Measurements from ENCODE around the gene GLOD4.
A peak's percentile ranks its signal among the peaks of the same experiment; 100 is the strongest.
"Not testable (repeated sequence)": the region's sequence is repeated elsewhere in the genome, so short reads cannot be mapped to it uniquely, and the experiment has no call there.

The GLOD4 gene

DNA sequence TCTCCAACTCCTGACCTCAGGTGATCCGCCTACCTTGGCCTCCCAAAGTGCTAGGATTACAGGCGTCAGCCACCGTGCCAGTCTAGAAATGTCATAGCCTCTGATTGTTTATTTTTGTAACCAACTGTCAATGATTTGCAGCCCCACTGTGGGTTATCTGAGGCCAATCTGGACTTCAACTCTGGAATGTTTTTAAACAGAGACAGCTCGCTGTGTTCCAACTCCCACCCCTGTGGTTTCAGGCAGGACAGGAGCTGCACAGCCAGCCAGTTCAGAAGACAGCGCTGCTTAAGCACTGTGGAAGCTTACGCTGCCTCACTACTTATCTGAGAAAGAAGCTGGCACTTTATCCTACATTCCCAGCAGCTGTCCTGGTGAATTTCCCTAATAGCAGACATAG, 19.6 kb upstream of the GLOD4 start:
- DNase-seq: no peak

DNA sequence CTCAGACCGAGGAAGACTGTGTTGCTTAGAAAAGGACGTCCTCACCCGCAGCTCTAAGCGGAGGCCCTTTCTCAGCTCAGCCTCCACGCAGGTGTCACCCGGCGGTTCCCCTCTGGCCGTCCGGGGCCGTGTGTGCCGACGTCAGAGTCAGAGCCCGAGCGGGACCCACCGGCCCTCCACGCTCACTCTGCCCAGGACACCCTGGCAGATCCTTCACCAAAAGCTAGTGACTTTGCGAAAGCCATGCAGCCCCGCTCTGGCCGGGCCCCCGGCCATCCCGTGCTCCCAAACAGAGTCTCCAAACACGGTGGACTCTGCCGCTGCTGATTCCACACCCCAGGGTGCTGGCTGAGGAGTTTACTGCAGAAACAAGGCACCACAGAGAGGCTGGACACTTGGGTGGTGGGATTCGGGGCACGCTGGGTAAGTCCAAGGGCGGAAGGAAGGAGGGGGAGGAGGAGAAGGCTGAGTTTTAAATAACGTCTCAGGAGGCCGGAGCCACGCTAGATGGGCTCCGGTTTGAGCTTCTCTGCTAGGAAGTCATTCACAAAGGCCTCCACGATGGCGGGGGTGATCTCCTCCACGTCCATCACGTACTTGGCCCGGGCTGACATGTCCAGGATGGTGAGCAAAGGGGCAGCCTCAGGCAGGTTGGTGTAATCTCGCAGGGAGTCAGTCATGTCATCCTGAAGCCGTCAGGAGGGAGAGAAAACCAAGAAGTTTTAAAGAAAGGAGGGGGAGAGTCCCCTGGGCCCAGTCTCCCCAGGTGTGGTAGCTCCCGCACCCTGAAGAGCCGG, 18.6 kb upstream of the GLOD4 start:
- no peak for DNase-seq

DNA sequence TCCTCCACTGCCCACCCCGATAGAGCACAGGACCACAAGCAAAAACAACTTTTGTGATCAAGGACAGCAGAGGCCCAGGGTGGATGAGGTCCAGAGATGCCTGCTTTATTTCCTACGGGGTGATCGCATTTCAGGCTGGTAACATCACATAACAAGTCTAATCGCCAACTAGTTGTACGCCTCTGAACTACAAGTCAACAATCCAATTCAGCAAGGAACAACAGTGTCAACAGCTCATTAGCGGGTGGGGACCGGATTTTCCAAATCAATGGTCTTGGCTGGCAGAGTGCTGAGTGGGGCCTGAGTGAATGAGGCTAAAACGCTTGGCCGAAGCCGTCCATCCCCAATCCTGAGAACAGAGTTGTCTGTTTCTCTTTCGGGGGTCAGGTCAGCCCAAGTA, 17.2 kb upstream of the GLOD4 start:
- no peak for DNase-seq

DNA sequence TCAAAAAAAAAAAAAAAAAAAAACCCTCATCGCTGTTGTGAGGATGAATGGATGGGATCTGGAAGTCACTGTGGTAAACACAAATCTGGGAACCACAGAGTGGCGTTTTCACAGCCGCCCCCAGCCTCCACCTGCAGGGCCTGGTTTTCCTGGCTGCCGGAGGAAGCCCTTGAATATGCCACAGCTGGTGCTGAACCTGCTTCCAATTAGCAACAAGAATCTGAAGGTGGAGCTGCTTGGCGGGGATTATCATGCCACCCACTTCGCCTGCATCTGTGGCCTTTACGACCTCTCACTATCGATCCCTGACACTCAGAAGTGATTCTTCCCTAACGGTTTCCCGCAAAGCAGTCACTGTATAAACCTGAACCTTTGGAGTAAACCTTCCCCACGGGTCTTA, 16.2 kb upstream of the GLOD4 start:
- no peak for DNase-seq

DNA sequence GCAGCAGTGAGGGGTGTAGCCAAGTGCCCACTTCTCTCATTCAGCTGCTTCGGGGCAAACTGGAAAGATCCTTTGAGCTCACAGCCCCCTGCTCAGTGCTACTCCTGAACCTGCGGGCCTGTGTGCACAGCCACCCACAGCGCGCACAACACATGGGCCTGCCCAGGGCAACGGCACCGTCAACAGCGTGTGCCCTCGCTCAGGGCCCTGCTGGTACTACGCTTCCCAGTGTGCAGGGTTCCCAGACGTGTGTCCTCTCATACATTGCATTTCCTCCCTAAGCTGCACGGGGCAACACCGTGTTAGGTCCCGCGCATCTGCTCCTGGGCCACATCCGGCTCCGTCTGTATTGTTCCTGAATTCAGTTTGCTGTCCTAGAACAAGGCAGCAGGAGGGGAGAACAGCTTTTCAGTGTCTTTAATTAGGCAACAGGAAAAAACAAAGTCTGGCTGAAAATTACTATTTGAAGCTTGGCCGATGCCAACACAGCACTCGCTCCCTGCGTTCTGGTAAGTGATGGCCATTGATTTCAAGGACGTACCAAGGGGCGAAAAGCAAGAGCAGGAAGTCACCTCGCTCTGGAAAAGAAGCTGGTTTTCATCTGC, 15.3 kb upstream of the GLOD4 start:
- no peak for DNase-seq

DNA sequence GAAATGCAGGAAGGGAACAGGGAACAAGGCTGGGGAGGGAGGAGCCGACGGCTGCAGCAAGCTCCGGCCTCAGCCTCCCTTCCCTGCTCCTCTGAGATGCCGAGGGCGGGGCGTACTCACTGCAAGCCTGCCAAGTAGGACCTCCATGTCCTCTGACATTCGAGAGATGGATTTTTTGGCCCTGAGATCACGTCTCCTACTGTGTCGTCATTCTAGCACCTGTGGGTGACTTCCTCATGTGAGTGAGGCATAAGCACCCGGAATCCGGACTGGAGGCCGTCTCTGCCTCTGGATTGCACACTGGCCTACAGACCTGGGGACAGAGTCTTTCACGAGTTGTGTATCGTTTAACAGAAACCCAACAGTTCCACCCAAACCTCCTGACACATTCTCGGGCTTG, 14.5 kb upstream of the GLOD4 start:
- no peak for DNase-seq

DNA sequence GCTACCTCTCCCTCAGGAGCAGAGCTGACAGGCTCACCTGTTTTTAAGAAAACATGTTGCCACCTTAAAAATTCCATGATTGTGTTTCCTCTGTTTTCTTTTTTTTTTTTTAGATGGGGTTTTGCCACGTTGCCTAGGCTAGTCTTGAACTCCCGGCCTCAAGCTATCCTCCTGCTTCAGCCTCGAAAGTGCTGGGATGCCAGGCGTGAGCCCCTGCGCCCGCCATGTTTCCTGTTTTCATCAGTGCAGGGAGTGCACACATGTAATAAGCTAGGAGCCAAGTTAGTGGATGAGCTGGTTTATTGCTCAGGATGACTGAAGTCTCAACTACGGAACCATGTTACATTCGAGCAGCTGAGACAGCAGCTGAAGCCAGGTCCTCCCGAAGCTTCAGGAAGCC, 13.6 kb upstream of the GLOD4 start:
- no peak for DNase-seq

DNA sequence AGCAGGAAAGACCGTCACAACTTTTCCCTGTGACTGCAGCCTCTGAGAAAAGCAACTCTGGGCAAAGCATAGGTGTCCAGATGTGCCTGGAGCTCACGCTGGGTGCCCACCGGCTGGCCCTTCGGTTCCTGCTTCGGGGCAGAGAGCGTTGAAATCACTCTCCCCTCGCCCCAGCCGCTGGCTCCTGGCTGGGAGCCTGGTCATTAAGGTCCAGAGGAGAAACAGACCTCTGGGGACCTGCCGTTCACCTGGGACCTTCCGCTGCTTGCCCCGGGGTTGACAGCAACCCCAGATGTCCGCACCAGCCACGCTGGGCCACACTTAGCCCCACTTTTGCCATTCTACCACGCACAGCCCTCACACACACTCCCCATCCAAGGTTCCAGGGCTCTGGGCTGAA, 13.2 kb upstream of the GLOD4 start:
- no peak for DNase-seq

DNA sequence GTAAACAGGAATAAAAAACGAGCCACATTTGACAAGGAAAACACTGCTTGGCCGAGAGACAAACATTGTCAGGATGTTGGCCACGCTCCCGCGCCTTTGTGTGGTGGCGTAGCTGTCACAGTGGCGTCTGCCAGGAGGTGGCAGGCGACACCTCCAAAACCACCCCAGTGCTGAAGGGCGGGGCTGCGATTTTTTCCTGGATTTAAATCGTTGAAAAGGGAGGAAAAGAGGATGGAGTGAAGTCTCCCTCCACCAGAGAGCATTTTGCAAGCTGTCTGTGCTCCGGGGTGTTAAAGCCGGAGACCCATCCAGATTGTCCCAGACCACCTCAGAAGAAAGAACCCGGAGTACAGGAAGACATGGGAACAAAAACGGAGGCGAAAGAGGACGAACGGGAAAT, 12.8 kb upstream of the GLOD4 start:
- DNase-seq: peak; percentile 35

DNA sequence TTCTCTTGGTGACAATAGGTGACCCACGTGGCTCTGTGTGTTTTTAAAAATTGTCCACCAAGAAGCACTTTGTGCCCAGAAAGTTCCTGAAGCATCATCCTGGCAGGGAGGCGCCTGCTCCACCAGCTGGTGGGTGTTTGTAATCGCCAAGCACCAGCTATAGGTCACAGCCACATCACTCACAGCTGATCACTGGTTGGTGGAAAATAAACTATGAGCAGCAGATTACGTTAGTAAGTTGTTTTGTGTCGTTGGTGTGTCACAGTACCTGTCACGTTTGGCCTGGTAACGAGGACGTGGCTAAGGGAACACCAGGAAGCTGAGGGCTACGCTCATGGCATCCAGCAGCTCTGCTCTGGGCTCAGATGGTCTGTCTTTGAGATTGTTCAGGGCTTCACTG, 10.2 kb upstream of the GLOD4 start:
- no peak for DNase-seq

DNA sequence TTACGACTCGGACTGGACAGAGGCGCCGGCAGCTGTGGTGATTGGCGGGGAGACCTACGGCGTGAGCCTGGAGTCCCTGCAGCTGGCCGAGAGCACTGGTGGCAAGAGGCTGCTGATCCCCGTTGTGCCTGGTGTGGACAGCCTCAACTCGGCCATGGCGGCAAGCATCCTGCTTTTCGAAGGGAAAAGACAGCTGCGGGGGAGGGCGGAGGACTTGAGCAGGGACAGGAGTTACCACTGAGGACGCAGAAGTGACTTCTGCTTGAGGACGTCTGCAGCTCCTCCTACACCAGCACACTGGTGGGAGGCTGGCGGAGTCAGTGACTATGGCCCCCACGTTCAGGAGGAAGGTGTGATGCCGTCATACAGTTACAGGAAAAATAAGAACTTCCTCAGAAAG, 9.7 kb upstream of the GLOD4 start:
- DNase-seq: no peak

DNA sequence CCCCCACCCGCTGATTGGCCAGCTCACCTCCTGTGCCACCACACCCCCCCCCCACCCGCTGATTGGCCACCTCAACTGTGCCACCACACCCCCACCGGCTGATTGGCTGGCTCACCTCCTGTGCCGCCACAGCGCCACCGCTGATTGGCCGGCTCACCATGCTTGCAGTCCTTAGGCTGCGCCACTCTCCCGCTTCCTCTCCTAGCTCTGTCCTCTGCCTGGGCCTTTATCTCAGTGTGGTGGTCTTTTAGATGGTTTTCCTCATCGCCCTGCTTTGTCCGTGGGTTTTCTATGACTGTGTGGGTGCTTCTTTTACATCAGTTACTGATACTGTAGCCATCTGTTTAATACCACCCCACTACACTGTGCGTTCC, 8.8 kb upstream of the GLOD4 start:
- DNase-seq: not testable (repeated sequence)

DNA sequence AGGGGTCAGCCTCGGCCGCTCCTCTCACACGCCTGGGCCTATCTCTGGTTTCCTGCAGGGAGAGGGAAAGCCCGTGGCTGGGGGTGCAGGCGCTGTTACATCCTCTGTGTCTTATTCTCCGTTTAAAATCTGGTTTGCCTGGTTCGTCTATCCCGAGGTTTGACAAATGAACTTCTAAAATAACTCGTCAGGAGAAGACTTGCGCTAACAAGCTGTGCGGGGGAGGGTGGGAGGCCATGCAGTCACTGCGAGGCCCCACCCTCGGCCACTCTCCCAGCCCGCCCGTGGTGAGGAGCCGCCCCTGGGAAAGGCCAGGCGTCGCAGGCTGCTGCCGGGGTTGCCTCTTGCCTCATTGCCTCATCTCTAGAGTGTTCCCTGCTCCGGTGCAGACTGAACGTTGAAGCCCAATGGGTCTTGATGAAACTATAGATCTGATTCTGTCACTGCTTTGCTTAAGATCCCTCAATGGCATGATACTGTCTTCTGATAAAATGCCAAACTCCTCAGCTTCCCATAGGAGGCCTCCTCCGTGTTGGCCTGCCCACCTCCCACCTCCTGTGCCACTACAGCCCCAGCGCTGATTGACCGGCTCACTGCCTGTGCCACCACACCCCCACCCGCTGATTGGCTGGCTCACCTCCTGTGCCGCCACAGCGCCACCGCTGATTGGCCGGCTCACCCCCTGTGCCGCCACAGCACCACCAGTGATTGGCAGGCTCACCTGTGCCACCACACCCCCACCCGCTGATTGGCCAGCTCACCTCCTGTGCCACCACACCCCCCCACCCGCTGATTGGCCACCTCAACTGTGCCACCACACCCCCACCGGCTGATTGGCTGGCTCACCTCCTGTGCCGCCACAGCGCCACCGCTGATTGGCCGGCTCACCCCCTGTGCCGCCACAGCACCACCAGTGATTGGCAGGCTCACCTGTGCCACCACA, 8.1 kb upstream of the GLOD4 start:
- not testable (repeated sequence) for DNase-seq

DNA sequence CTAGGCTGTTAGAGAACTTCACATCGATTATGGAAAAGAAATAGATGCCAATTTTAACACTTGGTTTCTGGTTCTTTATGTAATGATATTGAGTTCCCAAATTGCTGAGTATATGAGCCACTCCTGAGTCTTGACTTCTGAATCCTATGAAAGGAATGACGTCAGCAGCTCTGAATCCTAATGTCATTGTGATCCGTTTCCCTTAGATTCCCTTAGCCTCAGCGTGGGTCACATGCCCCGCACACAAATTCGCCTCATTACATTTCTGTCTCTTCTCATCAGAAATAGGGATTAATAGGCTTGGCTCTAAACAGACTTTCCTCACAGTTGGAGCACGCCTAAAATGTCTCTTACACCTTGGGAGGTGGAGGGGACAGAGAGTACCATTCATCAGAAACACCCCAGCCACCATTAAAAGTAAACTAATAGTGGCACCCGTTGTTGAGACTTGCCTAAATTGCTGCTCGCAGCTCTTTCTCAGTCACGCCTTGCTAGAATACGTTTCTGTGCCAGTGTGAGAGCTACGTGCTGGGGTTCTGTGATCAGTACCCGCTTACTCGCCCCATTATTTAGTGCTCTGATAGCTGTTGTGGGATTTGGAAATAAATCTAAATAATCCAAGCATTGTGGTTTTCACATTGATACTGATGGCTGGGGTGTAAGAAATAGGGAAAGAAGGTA, 7.2 kb upstream of the GLOD4 start:
- DNase-seq: no peak

DNA sequence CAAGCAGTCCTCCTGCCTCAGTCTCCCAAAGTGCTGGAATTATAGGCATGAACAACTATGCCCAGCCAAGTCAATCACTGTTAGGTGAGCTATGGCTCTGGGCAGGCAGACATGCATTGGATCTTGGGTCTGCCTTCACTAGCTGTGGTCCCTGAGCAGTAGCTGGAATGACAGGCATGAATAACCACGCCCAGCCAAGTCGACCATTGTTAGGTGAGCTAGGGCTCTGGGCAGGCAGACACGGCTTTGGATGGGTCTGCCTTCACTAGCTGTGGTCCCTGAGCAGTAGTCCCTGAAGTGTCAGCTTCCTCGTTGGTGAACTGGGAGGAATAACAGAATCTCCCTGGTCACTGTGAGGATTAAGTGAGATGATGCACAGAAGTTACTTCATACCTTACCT, 6.5 kb upstream of the GLOD4 start:
- no peak for DNase-seq

DNA sequence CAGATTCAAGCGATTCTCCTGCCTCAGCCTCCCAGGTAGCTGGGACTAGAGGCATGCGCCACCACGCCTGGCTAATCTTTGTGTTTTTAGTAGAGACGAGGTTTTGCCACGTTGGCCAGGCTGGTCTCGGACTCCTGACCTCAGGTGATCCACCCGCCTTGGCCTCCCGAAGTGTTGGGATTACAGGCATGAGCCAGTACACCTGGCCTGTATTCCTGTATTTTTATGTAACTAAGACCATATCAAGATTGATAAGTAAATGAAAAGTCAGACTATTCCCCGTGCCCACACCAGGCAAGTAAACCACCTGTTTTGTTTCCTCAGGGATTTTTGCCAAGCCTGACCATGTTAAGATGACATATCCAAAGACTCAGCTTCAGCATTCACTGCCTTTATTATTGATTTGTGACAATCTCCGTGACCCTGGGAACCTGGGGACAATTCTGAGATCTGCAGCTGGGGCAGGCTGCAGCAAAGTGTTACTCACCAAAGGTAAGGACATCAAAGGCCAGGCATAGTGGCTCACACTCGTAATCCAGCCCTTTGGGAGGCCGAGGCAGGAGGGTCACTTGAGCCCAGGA, 5.7 kb upstream of the GLOD4 start:
- DNase-seq: no peak

DNA sequence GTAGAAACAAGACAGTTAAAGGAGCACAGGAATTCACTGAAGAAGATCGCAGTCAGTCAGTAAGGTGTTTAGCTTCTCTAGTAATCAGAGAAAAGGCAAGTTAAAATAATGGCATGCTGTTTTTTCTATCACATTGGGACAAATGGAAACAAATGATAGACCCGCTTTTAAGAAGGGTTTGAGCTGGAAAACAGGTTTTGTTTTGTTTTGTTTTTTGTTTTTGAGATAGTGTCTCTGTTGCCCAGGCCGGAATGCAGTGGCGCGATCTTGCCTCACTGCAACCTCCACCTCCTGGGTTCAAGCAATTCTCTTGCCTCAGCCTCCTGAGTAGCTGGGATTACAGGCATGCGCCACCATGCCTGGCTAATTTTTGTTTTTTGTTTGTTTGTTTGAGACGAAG, 3.8 kb upstream of the GLOD4 start:
- DNase-seq: not testable (repeated sequence)

DNA sequence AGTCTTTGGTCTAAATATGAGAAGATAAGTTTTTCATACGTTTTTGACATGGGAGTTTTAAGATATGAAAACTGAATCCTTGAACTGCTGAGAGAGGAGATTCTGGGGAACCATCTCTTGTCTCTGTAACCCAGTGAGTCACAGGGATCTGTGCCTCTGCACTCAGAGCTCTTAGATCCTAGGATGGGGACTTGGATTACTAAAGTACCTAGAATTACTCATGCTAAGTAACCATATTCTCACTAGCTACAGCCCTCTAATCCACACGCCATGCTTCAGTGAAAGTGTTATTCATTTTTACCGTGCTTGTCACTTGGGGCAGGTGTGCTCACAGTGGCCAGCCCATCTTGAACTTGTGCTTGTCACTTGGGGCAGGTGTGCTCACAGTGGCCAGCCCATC, 2.1 kb upstream of the GLOD4 start:
- no peak for DNase-seq

DNA sequence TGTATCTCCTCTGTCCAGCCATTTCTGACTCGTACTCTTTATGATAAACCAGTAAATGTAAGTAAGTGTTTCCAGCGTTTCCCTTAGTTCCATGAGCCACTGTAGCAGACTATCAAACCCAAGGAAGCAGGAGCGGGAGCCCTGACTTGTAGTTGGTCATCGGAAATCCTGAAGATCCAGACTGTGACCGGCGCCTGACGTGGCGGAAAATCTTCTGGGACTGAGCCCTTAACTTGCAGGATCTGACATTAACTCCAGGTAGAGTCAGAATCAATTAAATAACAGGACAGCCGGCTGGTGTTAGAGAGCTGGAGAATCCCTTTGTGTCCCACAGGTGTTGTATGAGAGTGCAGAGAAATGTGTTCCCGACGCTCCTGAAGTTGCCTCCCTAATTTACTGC, 4.0 kb downstream of the GLOD4 start:
- no peak for DNase-seq

DNA sequence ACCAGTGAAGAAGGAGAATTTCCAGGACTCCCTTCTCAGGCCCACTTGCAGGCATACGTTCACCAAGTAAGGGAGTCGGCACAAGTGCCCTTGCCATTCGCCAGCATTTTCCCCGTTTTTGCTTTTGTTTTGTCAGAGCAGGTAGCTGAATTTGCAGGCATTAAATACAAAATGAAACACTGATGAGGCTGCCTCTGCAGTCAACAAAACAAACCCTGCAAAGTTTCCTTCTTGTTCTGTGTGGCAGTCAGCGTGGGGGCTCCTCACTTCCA, 7.8 kb downstream of the GLOD4 start:
- DNase-seq: no peak

DNA sequence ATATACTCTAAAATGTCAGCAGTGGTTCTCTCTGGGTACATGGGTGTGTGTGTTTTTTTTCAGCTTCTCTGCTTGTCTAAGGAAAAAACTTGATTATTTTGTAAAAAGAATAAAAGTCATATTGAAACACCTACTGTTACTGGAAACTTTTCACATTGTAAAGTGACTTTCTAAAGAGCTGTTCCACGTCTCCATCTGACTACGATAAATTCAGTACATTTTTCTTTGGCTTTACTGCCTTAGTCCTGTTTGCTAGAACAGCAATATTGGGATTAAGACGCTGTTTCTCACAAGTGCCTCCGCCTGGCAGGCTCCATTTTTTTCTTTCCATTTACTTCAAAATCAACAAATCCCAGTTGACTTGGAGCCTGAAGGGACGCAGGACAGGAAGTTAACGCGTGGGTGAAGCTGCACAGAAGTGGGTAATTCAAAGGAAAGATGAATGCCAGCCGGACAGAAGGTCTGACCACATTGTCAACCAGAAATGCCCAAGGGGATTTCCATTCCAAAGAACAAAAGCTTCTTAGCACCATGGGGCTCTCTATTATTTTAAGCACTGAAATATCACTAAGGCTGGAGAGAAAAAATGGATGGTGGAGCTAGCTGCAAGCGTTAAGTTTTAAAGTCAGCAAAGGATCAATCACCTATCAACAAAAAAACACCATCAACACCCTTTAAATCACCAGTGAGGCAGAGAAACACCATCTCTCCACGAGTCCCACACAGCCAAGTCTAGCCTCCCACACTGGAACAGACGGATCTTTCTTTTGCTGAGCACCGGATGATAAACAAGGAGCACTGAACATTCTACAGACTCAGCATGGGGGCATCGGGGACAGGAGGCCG, 8.4 kb downstream of the GLOD4 start:
- no peak for DNase-seq

DNA sequence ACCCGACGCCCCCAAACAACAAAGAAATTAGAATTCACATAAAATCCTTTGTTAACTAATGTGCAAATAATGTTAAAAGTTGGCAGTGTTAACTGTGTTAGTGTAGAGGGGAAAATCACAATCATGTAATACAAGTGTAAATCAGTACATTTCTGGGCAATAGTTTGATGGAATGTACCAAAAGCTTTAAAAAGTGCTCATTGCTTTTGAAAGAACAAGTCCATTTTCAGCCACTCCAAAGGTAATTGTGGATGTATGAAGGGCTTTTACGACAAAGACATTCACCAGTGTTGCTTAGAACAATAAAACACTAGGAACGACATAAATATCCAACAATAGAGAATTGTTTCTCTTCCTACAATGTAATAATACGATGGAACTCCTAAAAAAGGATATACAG, 9.1 kb downstream of the GLOD4 start:
- no peak for DNase-seq

Data from CD4-positive, alpha-beta T cell treated with Interleukin-10 for 1 hour (primary cell).